SKM-1 (cell line): ENCODE measurements around the gene TMEM43.

Experiments used
- DNase-seq: peaks from one replicate; lab custom pipeline; 2025; ENCODE audit not compliant: unreplicated experiment; lab: John Stamatoyannopoulos, UW

Gene TMEM43

GRCh38 chr3:14150491-14151230 lies 25.8 kb downstream of the TMEM43 start:
- no peak for DNase-seq

- DNase-seq, result no peak
Observed at GRCh38 chr3:14151471-14152083, 26.7 kb downstream of the TMEM43 start.

GRCh38 chr3:14152233-14152962 lies 27.5 kb downstream of the TMEM43 start:
- no peak for DNase-seq

GRCh38 chr3:14152963-14153355 lies 28.1 kb downstream of the TMEM43 start:
- DNase-seq, result no peak

GRCh38 chr3:14153663-14154062 lies 28.8 kb downstream of the TMEM43 start:
- DNase-seq, result no peak

- DNase-seq, result no peak
Observed at GRCh38 chr3:14154276-14154675, 29.4 kb downstream of the TMEM43 start.

GRCh38 chr3:14154895-14155440 lies 30.1 kb downstream of the TMEM43 start:
- no peak for DNase-seq

GRCh38 chr3:14156201-14156600 lies 31.3 kb downstream of the TMEM43 start:
- no peak for DNase-seq

- no peak for DNase-seq
Observed at GRCh38 chr3:14156843-14157561, 32.1 kb downstream of the TMEM43 start.

- no peak for DNase-seq
Observed at GRCh38 chr3:14157951-14158350, 33.1 kb downstream of the TMEM43 start.

GRCh38 chr3:14158370-14158769 lies 33.5 kb downstream of the TMEM43 start:
- no peak for DNase-seq

GRCh38 chr3:14159426-14159825 lies 34.6 kb downstream of the TMEM43 start:
- DNase-seq, result no peak

GRCh38 chr3:14161282-14161681 lies 36.4 kb downstream of the TMEM43 start:
- DNase-seq, result no peak

GRCh38 chr3:14162178-14162577 lies 37.3 kb downstream of the TMEM43 start:
- no peak for DNase-seq

GRCh38 chr3:14166877-14167603 lies 42.2 kb downstream of the TMEM43 start:
- DNase-seq, result no peak

GRCh38 chr3:14169435-14169834 lies 44.6 kb downstream of the TMEM43 start:
- DNase-seq, result no peak

GRCh38 chr3:14169871-14170270 lies 45.0 kb downstream of the TMEM43 start:
- no peak for DNase-seq

GRCh38 chr3:14170531-14171159 lies 45.8 kb downstream of the TMEM43 start:
- DNase-seq, result no peak

- DNase-seq, result no peak
Observed at GRCh38 chr3:14172496-14172895, 47.6 kb downstream of the TMEM43 start.

- DNase-seq, result no peak
Observed at GRCh38 chr3:14174483-14174882, 49.6 kb downstream of the TMEM43 start.
